BLaER1 (cell line): Measurements from ENCODE around the gene MYO15A.
"Not testable (repeated sequence)": the region's sequence is repeated elsewhere in the genome, so short reads cannot be mapped to it uniquely, and the experiment has no call there.

ENCODE experiments used
- H3K27ac ChIP-seq: shearing (Covaris generic); formaldehyde crosslinking; 2 replicates; pipeline ENCODE4 v1.8.1; 2022
- H3K27me3 ChIP-seq: shearing (Covaris generic); formaldehyde crosslinking; 2 replicates; pipeline ENCODE4 v1.8.1; 2022
- H3K36me3 ChIP-seq: shearing (Covaris generic); formaldehyde crosslinking; 2 replicates; pipeline ENCODE4 v1.8.1; 2022
- H3K4me1 ChIP-seq: shearing (Covaris generic); formaldehyde crosslinking; 2 replicates; pipeline ENCODE4 v1.8.1; 2022
- H3K4me2 ChIP-seq: shearing (Covaris generic); formaldehyde crosslinking; 2 replicates; pipeline ENCODE4 v1.8.1; 2022
- H3K4me3 ChIP-seq: shearing (Covaris generic); formaldehyde crosslinking; 2 replicates; pipeline ENCODE4 v1.8.1; 2022
- H3K9ac ChIP-seq: shearing (Covaris generic); formaldehyde crosslinking; 2 replicates; pipeline ENCODE4 v1.8.1; 2022
- H3K9me3 ChIP-seq: shearing (Covaris generic); formaldehyde crosslinking; 2 replicates; pipeline ENCODE4 v1.8.1; 2022
- H4K20me1 ChIP-seq: shearing (Covaris generic); formaldehyde crosslinking; 2 replicates; pipeline ENCODE4 v1.8.1; 2022
- Cebpa-rat ChIP-seq: shearing (Covaris generic); IDR thresholded peaks from 2 replicates; pipeline ENCODE4 v1.8.1; 2022

The MYO15A gene

DNA sequence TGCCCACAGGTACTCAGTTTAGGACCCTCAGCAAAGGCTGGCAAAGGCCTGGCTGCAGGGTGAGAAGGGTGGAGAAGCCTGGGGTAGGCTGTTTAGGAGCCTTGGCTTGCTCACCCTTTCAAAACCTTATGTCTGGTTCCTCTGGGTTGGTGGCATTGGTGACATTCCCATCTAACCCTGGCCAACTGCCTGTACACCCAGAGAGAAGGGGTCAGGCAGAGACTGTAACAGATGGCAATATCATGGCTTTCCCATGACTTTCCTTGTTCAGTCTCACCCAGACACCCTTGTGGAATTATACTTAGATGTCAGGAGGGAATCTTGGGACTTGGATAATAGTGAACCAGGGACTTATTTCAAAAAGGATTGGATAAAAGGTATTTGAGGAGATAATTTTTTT is 98.4 kb downstream of the MYO15A start:
- Histone ChIP-seq H3K9ac (no peak overlapping the region), H3K27me3 (no peaks in the 10 kb centered on the region), H3K4me2 (no peak overlapping the region), H3K27ac (no peak overlapping the region), H3K4me3 (no peak overlapping the region), H3K4me1 (no peaks in the 10 kb centered on the region), H4K20me1 (peaks cover 92% of the 10 kb centered on the region), H3K36me3 (peaks cover 99% of the 10 kb centered on the region), H3K9me3 (no peaks in the 10 kb centered on the region)
- TF ChIP-seq Cebpa-rat: no peak

GRCh38 chr17:18208092-18208491 is 99.5 kb downstream of the MYO15A start:
- H4K20me1 ChIP-seq: peaks cover 81% of the 10 kb centered on the region
- H3K27me3 ChIP-seq: no peaks in the 10 kb centered on the region
- no peaks in the 10 kb centered on the region for H3K4me1 ChIP-seq
- no peak for TF ChIP-seq Cebpa-rat
- no peak overlapping the region for H3K9ac ChIP-seq
- H3K4me3 ChIP-seq: no peak overlapping the region
- no peaks in the 10 kb centered on the region for H3K9me3 ChIP-seq
- no peak overlapping the region for H3K27ac ChIP-seq
- no peak overlapping the region for H3K4me2 ChIP-seq
- H3K36me3 ChIP-seq: peaks cover 93% of the 10 kb centered on the region

GRCh38 chr17:18213666-18214270 is 105.2 kb downstream of the MYO15A start:
- H3K9ac ChIP-seq: no peak overlapping the region

DNA sequence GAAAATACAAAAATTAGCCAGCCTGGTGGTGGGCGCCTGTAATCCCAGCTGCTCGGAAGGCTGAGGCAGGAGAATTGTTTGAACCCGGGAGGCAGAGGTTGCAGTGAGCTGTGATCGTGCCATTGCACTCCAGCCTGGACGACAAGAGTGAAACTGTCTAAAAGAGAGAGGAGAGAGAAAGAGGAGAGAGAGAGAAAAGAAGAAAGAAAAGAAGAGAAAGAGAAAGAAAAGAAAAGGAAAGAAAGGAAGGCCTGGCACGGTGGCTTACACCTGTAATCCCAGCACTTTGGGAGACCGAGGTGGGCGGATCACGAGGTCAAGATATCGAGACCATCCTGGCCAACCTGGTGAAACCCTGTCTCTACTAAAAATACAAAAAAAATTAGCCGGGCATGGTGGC is 108.3 kb downstream of the MYO15A start:
- H3K4me3 ChIP-seq, H3K36me3 ChIP-seq, H3K9me3 ChIP-seq, H4K20me1 ChIP-seq, H3K4me2 ChIP-seq, H3K27me3 ChIP-seq, H3K9ac ChIP-seq, H3K27ac ChIP-seq: not testable (repeated sequence)
- peaks cover 16% of the 10 kb centered on the region for H3K4me1 ChIP-seq

More at GRCh38 chr17:18213666-18214270, 105.2 kb downstream of the MYO15A start:
- H4K20me1 ChIP-seq: peaks cover 24% of the 10 kb centered on the region
- TF ChIP-seq Cebpa-rat: no peak
- peaks cover 37% of the 10 kb centered on the region for H3K36me3 ChIP-seq
- H3K4me3 ChIP-seq: no peak overlapping the region
- H3K4me1 ChIP-seq: no peaks in the 10 kb centered on the region
- no peaks in the 10 kb centered on the region for H3K27me3 ChIP-seq
- no peaks in the 10 kb centered on the region for H3K9me3 ChIP-seq
- no peak overlapping the region for H3K4me2 ChIP-seq
- H3K27ac ChIP-seq: no peak overlapping the region

DNA sequence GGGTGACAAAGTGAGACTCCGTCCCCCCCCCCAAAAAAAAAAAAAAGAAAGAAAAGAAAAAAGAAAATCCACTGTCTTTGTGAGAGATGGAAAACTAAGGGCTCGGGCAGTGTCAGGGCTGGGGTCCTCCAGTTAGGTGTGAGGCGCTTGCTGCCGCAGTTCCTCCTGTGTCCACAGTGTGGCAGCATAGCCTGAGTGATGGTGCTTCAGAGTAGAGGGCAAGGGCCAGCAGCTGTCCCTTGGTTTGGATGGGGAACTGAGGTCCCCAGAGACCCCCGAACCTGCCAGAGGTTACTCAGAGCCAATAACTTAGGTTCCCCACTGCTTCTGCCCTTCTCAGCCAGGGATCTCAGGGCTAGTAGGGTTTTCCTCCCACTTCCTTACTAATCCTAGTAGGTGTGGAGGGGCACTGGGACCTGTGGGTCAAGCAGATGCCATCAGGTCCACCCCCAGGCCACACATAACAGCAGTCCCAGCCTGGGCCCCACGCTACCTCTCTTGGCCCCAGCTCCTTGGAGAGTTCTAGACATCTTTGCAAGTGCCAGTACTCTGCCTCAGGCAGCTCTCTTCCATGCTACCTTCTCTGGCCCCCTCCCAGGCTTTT is 109.0 kb downstream of the MYO15A start:
- Histone ChIP-seq H3K4me2 (no peak overlapping the region), H3K27me3 (no peaks in the 10 kb centered on the region), H3K4me3 (no peak overlapping the region), H4K20me1 (no peaks in the 10 kb centered on the region), H3K9me3 (no peaks in the 10 kb centered on the region), H3K9ac (no peak overlapping the region), H3K27ac (peak overlapping the region; percentile 23; the same call in 1 of the 2 replicates), H3K4me1 (peaks cover 16% of the 10 kb centered on the region), H3K36me3 (0 out of 2 replicates have a peak, but pooled peaks cover 2% of the 10 kb centered on the region)
- TF ChIP-seq Cebpa-rat: no peak

DNA sequence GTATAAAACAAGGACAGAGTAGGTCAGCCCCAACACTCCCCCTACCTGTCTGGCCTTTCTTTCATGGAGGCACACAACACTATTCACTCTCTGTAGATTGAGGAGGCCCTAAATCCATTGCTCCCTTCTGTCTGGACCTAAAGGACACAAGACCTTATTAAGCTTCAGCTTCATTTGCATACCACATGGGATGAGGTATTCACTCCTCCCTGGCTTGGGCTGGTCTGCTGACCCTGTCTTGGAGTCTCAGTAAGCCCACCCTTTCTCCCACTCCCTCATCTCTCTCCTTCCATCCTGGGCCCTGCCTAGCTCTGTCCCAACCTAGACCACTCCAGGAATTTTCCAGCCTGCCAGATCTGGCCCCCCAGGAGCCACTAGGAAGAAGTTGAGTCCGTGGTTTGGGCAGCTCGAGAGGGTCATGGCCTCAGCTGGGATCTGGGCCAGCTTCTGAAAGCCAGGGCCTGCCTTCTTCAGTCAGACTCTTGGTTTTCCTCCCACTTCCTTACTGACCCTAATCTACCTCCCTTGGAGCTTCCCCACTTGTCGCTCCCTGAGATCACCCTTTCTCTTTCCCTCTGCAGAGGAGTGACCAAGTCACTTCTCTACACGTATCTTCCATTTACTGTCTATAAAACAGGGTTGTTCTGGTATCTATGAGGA is 110.3 kb downstream of the MYO15A start:
- Histone ChIP-seq H3K4me1 (peaks cover 16% of the 10 kb centered on the region), H3K4me3 (no peak overlapping the region), H3K27ac (no peak overlapping the region), H3K9me3 (no peaks in the 10 kb centered on the region), H3K36me3 (no peaks in the 10 kb centered on the region), H3K4me2 (no peak overlapping the region), H3K9ac (no peak overlapping the region), H3K27me3 (no peaks in the 10 kb centered on the region), H4K20me1 (no peaks in the 10 kb centered on the region)
- TF ChIP-seq Cebpa-rat: no peak

DNA sequence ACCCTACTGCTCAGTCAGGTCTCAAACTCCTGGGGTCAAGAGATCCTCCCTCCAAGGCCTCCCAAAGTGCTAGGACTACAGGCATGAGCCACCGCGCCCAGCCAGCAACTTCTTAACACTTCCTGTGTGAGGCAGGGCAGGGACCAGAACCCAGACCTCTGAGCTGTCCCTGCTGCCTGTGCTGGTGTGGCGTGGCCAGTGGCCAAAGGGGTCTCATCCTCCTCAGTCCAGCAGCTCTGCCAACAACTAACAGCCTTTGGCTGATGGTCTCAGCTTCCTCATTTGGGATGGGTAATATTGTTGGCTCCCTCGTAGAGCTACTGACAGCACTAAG is 115.5 kb downstream of the MYO15A start:
- Histone ChIP-seq H3K4me3 (no peak overlapping the region), H4K20me1 (peaks cover 32% of the 10 kb centered on the region), H3K4me2 (no peak overlapping the region), H3K36me3 (no peaks in the 10 kb centered on the region), H3K9ac (no peak overlapping the region), H3K27me3 (no peaks in the 10 kb centered on the region), H3K4me1 (peaks cover 48% of the 10 kb centered on the region), H3K27ac (no peak overlapping the region), H3K9me3 (no peaks in the 10 kb centered on the region)
- TF ChIP-seq Cebpa-rat: no peak

GRCh38 chr17:18224387-18225120 is 116.0 kb downstream of the MYO15A start:
- Histone ChIP-seq H4K20me1 (peaks cover 37% of the 10 kb centered on the region), H3K27me3 (no peaks in the 10 kb centered on the region), H3K9ac (peak overlapping the region; percentile 69; the same call in 1 of the 2 replicates), H3K27ac (peak overlapping the region; percentile 68), H3K36me3 (no peaks in the 10 kb centered on the region), H3K4me1 (peaks cover 48% of the 10 kb centered on the region), H3K4me2 (peak overlapping the region; percentile 92), H3K4me3 (peak overlapping the region; percentile 84), H3K9me3 (no peaks in the 10 kb centered on the region)
- no peak for TF ChIP-seq Cebpa-rat

GRCh38 chr17:18225121-18225641 is 116.6 kb downstream of the MYO15A start, which contains the start of gene LLGL1:
LLGL1 (plus strand) TSS chr17:18225635; CDS start chr17:18225683, 48 bp downstream.
- Histone ChIP-seq H3K27me3 (no peaks in the 10 kb centered on the region), H3K27ac (peak within 1 kb of the TSS; percentile 79), H3K36me3 (no peaks in the 10 kb centered on the region), H3K9ac (peak within 1 kb of the TSS; percentile 89), H3K4me3 (peak within 1 kb of the TSS; percentile 84), H3K9me3 (no peaks in the 10 kb centered on the region), H4K20me1 (peaks cover 43% of the 10 kb centered on the region), H3K4me2 (peak within 1 kb of the TSS; percentile 97), H3K4me1 (peaks cover 48% of the 10 kb centered on the region)
- TF ChIP-seq Cebpa-rat: no peak
